K562 (cell line): Measurements from ENCODE around the gene ACAA2.

Experiments
- RCOR1 ChIP-seq, 2 experiments: IDR thresholded peaks; 2 replicates each; pipeline ENCODE4 v1.6.1; 2012; ENCODE audit warnings: low read depth in 2 of 2, low read length in 2 of 2, borderline replicate concordance in 1 of 2, improper control_type of control experiment in 1 of 2
- ZNF263 ChIP-seq: sonication (generic); formaldehyde crosslinking; IDR thresholded peaks from 2 replicates; pipeline ENCODE4 v1.8.0; 2022; ENCODE audit warnings: mild to moderate bottlenecking, missing genetic modification reagents, borderline replicate concordance
- ZZZ3 ChIP-seq: fragments of 450-650 bp; IDR thresholded peaks from 2 replicates; pipeline ENCODE4 v1.6.1; 2016; ENCODE audit warnings: antibody characterized with exemption, mild to moderate bottlenecking, moderate library complexity
- TF ChIP-seq, protein P1 (sequence below), 3 experiments: IDR thresholded peaks in 2 of 3; conservative IDR thresholded peaks in 1 of 3; 2 replicates each; pipeline ENCODE4 v1.5.1; 2011 to 2012; ENCODE audit warnings: low read length in 3 of 3, mild to moderate bottlenecking in 3 of 3, control low read depth in 2 of 3, improper control_type of control experiment in 1 of 3, inconsistent platforms in 1 of 3, low read depth in 1 of 3, mixed read lengths in 1 of 3, moderate library complexity in 1 of 3; ENCODE audit not compliant: insufficient read depth in 2 of 3
- TF ChIP-seq, protein P2 (sequence below), 2 experiments: fragments of 450-650 bp in 1 of 2; sonication (generic) in 1 of 2; formaldehyde crosslinking in 1 of 2; IDR thresholded peaks; 2 replicates each; pipeline versions ENCODE4 v1.7.1 to v1.9.0; 2016 to 2022; ENCODE audit warnings: inconsistent platforms in 1 of 2, mild to moderate bottlenecking in 1 of 2, missing genetic modification reagents in 1 of 2
- TF ChIP-seq, protein P3 (sequence below): sonication (generic); formaldehyde crosslinking; IDR thresholded peaks from 2 replicates; pipeline ENCODE4 v1.8.0; 2022; ENCODE audit warnings: mild to moderate bottlenecking, missing genetic modification reagents
- TF ChIP-seq, protein P4 (sequence below): fragments of 250-450 bp; sonication (Bioruptor Pico); IDR thresholded peaks from 2 replicates; pipeline ENCODE4 v1.8.0; 2021; ENCODE audit warnings: borderline replicate concordance, mild to moderate bottlenecking, moderate library complexity; ENCODE audit not compliant: poor library complexity, severe bottlenecking

DNA sequence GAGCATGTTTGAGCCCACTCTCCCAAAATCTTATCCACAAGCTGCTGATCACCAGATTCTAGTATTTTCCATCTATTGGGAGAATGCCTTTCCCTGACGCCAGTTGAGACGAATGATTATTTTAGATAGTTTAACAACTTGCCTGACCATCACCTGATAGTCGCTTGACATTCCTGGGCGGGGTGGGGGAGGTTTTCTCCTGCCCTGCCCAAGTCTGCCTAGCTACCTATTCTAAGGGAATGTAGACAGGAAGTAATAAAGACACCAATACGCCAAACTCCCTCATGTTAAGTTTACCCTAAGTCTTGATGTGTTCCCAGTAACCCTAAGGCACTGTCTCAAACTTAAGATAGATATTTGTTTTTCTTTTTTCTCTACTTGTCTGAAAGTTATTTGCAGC, 4.6 kb upstream of the ACAA2 start:
- no peak for TF ChIP-seq ZNF263 (CRISPR knock-in tag)
- TF ChIP-seq, protein P1, sequence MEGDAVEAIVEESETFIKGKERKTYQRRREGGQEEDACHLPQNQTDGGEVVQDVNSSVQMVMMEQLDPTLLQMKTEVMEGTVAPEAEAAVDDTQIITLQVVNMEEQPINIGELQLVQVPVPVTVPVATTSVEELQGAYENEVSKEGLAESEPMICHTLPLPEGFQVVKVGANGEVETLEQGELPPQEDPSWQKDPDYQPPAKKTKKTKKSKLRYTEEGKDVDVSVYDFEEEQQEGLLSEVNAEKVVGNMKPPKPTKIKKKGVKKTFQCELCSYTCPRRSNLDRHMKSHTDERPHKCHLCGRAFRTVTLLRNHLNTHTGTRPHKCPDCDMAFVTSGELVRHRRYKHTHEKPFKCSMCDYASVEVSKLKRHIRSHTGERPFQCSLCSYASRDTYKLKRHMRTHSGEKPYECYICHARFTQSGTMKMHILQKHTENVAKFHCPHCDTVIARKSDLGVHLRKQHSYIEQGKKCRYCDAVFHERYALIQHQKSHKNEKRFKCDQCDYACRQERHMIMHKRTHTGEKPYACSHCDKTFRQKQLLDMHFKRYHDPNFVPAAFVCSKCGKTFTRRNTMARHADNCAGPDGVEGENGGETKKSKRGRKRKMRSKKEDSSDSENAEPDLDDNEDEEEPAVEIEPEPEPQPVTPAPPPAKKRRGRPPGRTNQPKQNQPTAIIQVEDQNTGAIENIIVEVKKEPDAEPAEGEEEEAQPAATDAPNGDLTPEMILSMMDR (IDR thresholded peaks at IDR 0.05 in 2 of 3, conservative IDR thresholded peaks at IDR 0.05 in 1 of 3; ENCODE audit: insufficient read depth in 2 of 3, low read depth in 1 of 3, low read length in 3 of 3) = no peak
- TF ChIP-seq ZZZ3 = no peak
- TF ChIP-seq, protein P2, sequence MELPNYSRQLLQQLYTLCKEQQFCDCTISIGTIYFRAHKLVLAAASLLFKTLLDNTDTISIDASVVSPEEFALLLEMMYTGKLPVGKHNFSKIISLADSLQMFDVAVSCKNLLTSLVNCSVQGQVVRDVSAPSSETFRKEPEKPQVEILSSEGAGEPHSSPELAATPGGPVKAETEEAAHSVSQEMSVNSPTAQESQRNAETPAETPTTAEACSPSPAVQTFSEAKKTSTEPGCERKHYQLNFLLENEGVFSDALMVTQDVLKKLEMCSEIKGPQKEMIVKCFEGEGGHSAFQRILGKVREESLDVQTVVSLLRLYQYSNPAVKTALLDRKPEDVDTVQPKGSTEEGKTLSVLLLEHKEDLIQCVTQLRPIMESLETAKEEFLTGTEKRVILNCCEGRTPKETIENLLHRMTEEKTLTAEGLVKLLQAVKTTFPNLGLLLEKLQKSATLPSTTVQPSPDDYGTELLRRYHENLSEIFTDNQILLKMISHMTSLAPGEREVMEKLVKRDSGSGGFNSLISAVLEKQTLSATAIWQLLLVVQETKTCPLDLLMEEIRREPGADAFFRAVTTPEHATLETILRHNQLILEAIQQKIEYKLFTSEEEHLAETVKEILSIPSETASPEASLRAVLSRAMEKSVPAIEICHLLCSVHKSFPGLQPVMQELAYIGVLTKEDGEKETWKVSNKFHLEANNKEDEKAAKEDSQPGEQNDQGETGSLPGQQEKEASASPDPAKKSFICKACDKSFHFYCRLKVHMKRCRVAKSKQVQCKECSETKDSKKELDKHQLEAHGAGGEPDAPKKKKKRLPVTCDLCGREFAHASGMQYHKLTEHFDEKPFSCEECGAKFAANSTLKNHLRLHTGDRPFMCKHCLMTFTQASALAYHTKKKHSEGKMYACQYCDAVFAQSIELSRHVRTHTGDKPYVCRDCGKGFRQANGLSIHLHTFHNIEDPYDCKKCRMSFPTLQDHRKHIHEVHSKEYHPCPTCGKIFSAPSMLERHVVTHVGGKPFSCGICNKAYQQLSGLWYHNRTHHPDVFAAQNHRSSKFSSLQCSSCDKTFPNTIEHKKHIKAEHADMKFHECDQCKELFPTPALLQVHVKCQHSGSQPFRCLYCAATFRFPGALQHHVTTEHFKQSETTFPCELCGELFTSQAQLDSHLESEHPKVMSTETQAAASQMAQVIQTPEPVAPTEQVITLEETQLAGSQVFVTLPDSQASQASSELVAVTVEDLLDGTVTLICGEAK (IDR thresholded peaks at IDR 0.05) = no peak
- TF ChIP-seq, protein P2 (CRISPR knock-in tag; IDR thresholded peaks at IDR 0.05) = no peak
- TF ChIP-seq, protein P3, sequence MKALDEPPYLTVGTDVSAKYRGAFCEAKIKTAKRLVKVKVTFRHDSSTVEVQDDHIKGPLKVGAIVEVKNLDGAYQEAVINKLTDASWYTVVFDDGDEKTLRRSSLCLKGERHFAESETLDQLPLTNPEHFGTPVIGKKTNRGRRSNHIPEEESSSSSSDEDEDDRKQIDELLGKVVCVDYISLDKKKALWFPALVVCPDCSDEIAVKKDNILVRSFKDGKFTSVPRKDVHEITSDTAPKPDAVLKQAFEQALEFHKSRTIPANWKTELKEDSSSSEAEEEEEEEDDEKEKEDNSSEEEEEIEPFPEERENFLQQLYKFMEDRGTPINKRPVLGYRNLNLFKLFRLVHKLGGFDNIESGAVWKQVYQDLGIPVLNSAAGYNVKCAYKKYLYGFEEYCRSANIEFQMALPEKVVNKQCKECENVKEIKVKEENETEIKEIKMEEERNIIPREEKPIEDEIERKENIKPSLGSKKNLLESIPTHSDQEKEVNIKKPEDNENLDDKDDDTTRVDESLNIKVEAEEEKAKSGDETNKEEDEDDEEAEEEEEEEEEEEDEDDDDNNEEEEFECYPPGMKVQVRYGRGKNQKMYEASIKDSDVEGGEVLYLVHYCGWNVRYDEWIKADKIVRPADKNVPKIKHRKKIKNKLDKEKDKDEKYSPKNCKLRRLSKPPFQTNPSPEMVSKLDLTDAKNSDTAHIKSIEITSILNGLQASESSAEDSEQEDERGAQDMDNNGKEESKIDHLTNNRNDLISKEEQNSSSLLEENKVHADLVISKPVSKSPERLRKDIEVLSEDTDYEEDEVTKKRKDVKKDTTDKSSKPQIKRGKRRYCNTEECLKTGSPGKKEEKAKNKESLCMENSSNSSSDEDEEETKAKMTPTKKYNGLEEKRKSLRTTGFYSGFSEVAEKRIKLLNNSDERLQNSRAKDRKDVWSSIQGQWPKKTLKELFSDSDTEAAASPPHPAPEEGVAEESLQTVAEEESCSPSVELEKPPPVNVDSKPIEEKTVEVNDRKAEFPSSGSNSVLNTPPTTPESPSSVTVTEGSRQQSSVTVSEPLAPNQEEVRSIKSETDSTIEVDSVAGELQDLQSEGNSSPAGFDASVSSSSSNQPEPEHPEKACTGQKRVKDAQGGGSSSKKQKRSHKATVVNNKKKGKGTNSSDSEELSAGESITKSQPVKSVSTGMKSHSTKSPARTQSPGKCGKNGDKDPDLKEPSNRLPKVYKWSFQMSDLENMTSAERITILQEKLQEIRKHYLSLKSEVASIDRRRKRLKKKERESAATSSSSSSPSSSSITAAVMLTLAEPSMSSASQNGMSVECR (CRISPR knock-in tag) = no peak
- TF ChIP-seq RCOR1 (IDR thresholded peaks at IDR 0.05; ENCODE audit: borderline replicate concordance in 1 of 2, low read depth in 2 of 2, low read length in 2 of 2) = no peak
- TF ChIP-seq, protein P4, sequence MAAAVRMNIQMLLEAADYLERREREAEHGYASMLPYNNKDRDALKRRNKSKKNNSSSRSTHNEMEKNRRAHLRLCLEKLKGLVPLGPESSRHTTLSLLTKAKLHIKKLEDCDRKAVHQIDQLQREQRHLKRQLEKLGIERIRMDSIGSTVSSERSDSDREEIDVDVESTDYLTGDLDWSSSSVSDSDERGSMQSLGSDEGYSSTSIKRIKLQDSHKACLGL (CRISPR knock-in tag) = no peak
